ENCODE results near the gene NOTCH4. TPM values are rescaled to one million over a fixed set of nuclear protein-coding genes. Genes with fewer than 3 reads are reported as not detected.

NOTCH4 gene
- total and polyA plus RNA-seq, 3 donors from 2014 or later, result 12.4 to 26.9 (median 15.2) TPM

- Histone ChIP-seq H3K4me3 (peak within 1 kb of the TSS; percentile 53 to 82), H3K27ac (peak within 1 kb of the TSS; percentile 94 to 99), H3K9me3 (no peaks in the 10 kb centered on the region), H3K36me3 (ENCODE audit: low read depth, missing control alignments) (no peaks in the 10 kb centered on the region), H3K27me3 (no peaks in the 10 kb centered on the region), H3K4me1 (peaks cover 35% of the 10 kb centered on the region)
- intact Hi-C loops (cut with DNase I; ENCODE audit: low total_unique reads), result no loop called here
- TF ChIP-seq CTCF (IDR thresholded peaks at IDR 0.05), result no peak
- TF ChIP-seq POLR2A (IDR thresholded peaks at IDR 0.05), result peak; percentile 10
- WGBS, 2 donors, result 1 to 2% methylated on average over 31 to 33 of the region's 33 CpGs
- peak; percentile 99 for DNase-seq
These were observed 45.9 kb downstream of the NOTCH4 start, which contains the start of gene RNF5 for GRCh38 chr6:32177788-32178546. TSS of gene RNF5 (plus strand) at chr6:32178405. CDS start at chr6:32178512, 107 bp downstream.

- no peaks in the 10 kb centered on the region for H3K27me3 ChIP-seq
- peaks cover 35% of the 10 kb centered on the region for H3K4me1 ChIP-seq
- no peak for DNase-seq
- no peaks in the 10 kb centered on the region for H3K36me3 ChIP-seq (ENCODE audit: low read depth, missing control alignments)
- H3K27ac ChIP-seq, result peak overlapping the region; percentile 94 to 99
- peak overlapping the region; percentile 53 to 82 for H3K4me3 ChIP-seq
- 0 to 1% methylated on average over 20 of the region's 20 CpGs for WGBS, 2 donors
- TF ChIP-seq CTCF (IDR thresholded peaks at IDR 0.05) (no peak), POLR2A (IDR thresholded peaks at IDR 0.05) (peak; percentile 58)
- intact Hi-C loops (cut with DNase I; ENCODE audit: low total_unique reads), result no loop called here
- H3K9me3 ChIP-seq, result no peaks in the 10 kb centered on the region
These were observed 46.6 kb downstream of the NOTCH4 start for GRCh38 chr6:32177183-32177787.

GRCh38 chr6:32176476-32177182, 47.2 kb downstream of the NOTCH4 start:
- WGBS, 2 donors, result 5 to 12% methylated on average over 5 of the region's 5 CpGs
- intact Hi-C loops (cut with DNase I; ENCODE audit: low total_unique reads), result no loop called here
- H3K4me1 ChIP-seq, result peaks cover 35% of the 10 kb centered on the region

More at GRCh38 chr6:32176476-32177182, 47.2 kb downstream of the NOTCH4 start:
- no peaks in the 10 kb centered on the region for H3K27me3 ChIP-seq
- no peaks in the 10 kb centered on the region for H3K9me3 ChIP-seq
- peak overlapping the region; percentile 87 to 92 for H3K4me3 ChIP-seq
- peak overlapping the region; percentile 94 to 99 for H3K27ac ChIP-seq
- TF ChIP-seq CTCF (IDR thresholded peaks at IDR 0.05) (no peak), POLR2A (IDR thresholded peaks at IDR 0.05) (no peak)
- H3K36me3 ChIP-seq (ENCODE audit: low read depth, missing control alignments), result no peaks in the 10 kb centered on the region
- DNase-seq, result no peak

All from testis (tissue), 3 donors.